K562 (cell line): ENCODE data around the gene STX2. TPM values are rescaled to one million over a fixed set of nuclear protein-coding genes. Genes with fewer than 3 reads are reported as not detected.

ENCODE experiments used
- ATAC-seq: fragments of 200-7000 bp; cut with Tn5 transposase; 3 replicates; pipeline ENCODE4 v1.9.1; 2020; ENCODE audit warnings: moderate library complexity
- BruUV-seq: library from RNA; stranded (reverse); fragments of 400-500 nt; replicated peaks from 2 replicates; lab custom pipeline; 2021; lab: Mats Ljungman, UMichigan
- CTCF ChIA-PET: fragments of 300-600 bp; formaldehyde crosslinking; extraction: SDS; loops from one replicate; lab custom pipeline; 2021; ENCODE audit warnings: low intra/inter-chr PET ratio; lab: Yijun Ruan, JAX
- POLR2A ChIA-PET: fragments of 300-600, 350-650 bp; sonication (Branson Sonifier 250); formaldehyde crosslinking; extraction: SDS; loops from one replicate; lab custom pipeline; 2021; ENCODE audit warnings: antibody characterized with exemption, inconsistent platforms; lab: Yijun Ruan, JAX
- DNase-seq, 4 experiments: peaks; one replicate each; pipeline versions ENCODE4 v3.0.0 to v3.0.0-alpha.2; 2011 to 2018; ENCODE audit warnings: low spot score in 3 of 4, mixed read lengths in 3 of 4; ENCODE audit errors: extremely low read depth in 1 of 4
- FAIRE-seq: peaks from 2 replicates; lab custom pipeline; 2011; peaks lifted over from hg19 to GRCh38; lab: Jason Lieb, UNC
- H2AFZ ChIP-seq: 2 replicates; pipeline ENCODE4 v1.6.0; 2011; ENCODE audit warnings: low read depth, low read length, control low read depth, inconsistent platforms
- H3K27ac ChIP-seq: fragments of 200-600 bp; 3 replicates; pipeline ENCODE4 v1.8.0; 2011; ENCODE audit warnings: low read depth, mild to moderate bottlenecking, control low read depth, inconsistent platforms, low read length, moderate library complexity, mixed read lengths; ENCODE audit errors: extremely low read depth
- H3K27me3 ChIP-seq, 2 experiments: fragments of 300-600 bp in 1 of 2; 2 replicates in 1 of 2; 3 replicates in 1 of 2; pipeline versions ENCODE4 v1.6.0 to v1.8.0; 2011; ENCODE audit warnings: inconsistent platforms in 2 of 2, low read length in 2 of 2, mild to moderate bottlenecking in 1 of 2, mixed read lengths in 1 of 2, moderate library complexity in 1 of 2; ENCODE audit not compliant: control insufficient read depth in 2 of 2, insufficient read depth in 2 of 2
- H3K36me3 ChIP-seq: fragments of 300-600 bp; 3 replicates; pipeline ENCODE4 v1.8.0; 2011; ENCODE audit warnings: mild to moderate bottlenecking, low read length, inconsistent platforms; ENCODE audit not compliant: control insufficient read depth, insufficient read depth
- H3K4me1 ChIP-seq, 2 experiments: fragments of 200-600 bp in 1 of 2; replicated peaks in 1 of 2; 2 replicates in 1 of 2; 3 replicates in 1 of 2; pipeline versions ENCODE4 v1.5.1 to v1.8.0; 2011; ENCODE audit warnings: inconsistent platforms in 2 of 2, low read length in 2 of 2, mild to moderate bottlenecking in 1 of 2, mixed read lengths in 1 of 2, moderate library complexity in 1 of 2; ENCODE audit not compliant: control insufficient read depth in 2 of 2, insufficient read depth in 2 of 2
- H3K4me2 ChIP-seq: 2 replicates; pipeline ENCODE4 v1.6.1; 2011; ENCODE audit warnings: low read length, control low read depth, inconsistent platforms, mixed read lengths; ENCODE audit not compliant: insufficient read depth
- H3K4me3 ChIP-seq: fragments of 200-600 bp; sonication (generic), shearing (Covaris generic); 2 replicates; pipeline ENCODE4 v1.5.1; 2016; ENCODE audit warnings: control low read depth, inconsistent platforms
- H3K79me2 ChIP-seq: fragments of 200-600 bp; 3 replicates; pipeline ENCODE4 v1.8.0; 2011; ENCODE audit warnings: low read length, inconsistent platforms; ENCODE audit not compliant: control insufficient read depth, insufficient read depth
- H3K9ac ChIP-seq, 2 experiments: 2 replicates each; pipeline versions ENCODE4 v1.6.0 to v1.6.1; 2011; ENCODE audit warnings: low read depth in 2 of 2, low read length in 2 of 2, control low read depth in 1 of 2, inconsistent platforms in 1 of 2, mild to moderate bottlenecking in 1 of 2, mixed read lengths in 1 of 2; ENCODE audit not compliant: insufficient read depth in 1 of 2
- H3K9me1 ChIP-seq: one replicate; pipeline ENCODE4 v1.6.0; 2011; ENCODE audit warnings: inconsistent platforms, mild to moderate bottlenecking, low read length, moderate library complexity; ENCODE audit not compliant: control insufficient read depth, insufficient read depth
- H3K9me3 ChIP-seq: replicated peaks from 2 replicates; pipeline ENCODE4 v1.5.1; 2011; ENCODE audit warnings: low read depth, low read length, inconsistent platforms; ENCODE audit not compliant: control insufficient read depth, insufficient read depth
- H4K20me1 ChIP-seq: replicated peaks from 2 replicates; pipeline ENCODE4 v1.6.1; 2011; ENCODE audit warnings: low read length, inconsistent platforms, mixed read lengths; ENCODE audit not compliant: control insufficient read depth, insufficient read depth
- CEBPB ChIP-seq: fragments of 450-650 bp; IDR thresholded peaks from 2 replicates; pipeline ENCODE4 v1.6.1; 2016; ENCODE audit warnings: missing genetic modification characterization, missing compliant biosample characterization
- CEBPG ChIP-seq, 3 experiments: fragments of 200-800 bp in 1 of 3; sonication (Bioruptor generic) in 1 of 3; sonication (generic) in 1 of 3; formaldehyde crosslinking in 1 of 3; IDR thresholded peaks in 2 of 3; conservative IDR thresholded peaks in 1 of 3; 2 replicates each; pipeline versions ENCODE4 v1.6.1 to v1.8.0; 2016 to 2022; ENCODE audit warnings: missing compliant biosample characterization in 2 of 3, missing genetic modification characterization in 2 of 3, mild to moderate bottlenecking in 1 of 3, missing genetic modification reagents in 1 of 3
- IRF9 ChIP-seq: fragments of 450-650 bp; IDR thresholded peaks from 2 replicates; pipeline ENCODE4 v1.6.1; 2016; ENCODE audit warnings: missing biosample characterization, missing genetic modification characterization
- MXI1 ChIP-seq: IDR thresholded peaks from 2 replicates; pipeline ENCODE4 v1.6.1; 2011; ENCODE audit warnings: low read depth, mild to moderate bottlenecking, improper control_type of control experiment, low read length
- RBBP5 ChIP-seq: fragments of 200-600 bp; sonication (generic); IDR thresholded peaks from 2 replicates; pipeline ENCODE4 v1.6.1; 2012; ENCODE audit warnings: borderline replicate concordance, mild to moderate bottlenecking, low read length, control low read depth, inconsistent platforms; ENCODE audit not compliant: insufficient read depth, poor library complexity, severe bottlenecking
- WGBS: fragments of 100-300 bp; shearing (Covaris generic); methylation state at CpG from one replicate; pipeline ENCODE4 v1.1.6; 2016; ENCODE audit warnings: low coverage, mixed read lengths; ENCODE audit not compliant: insufficient coverage; ENCODE audit errors: missing lambda C conversion rate; 5-methylcytosine and 5-hydroxymethylcytosine counted together
- in situ Hi-C: fragments of 300-500 bp; cut with MboI; formaldehyde crosslinking; loops from 4 replicates; pipeline ENCODE4 v1.15.0; 2018; ENCODE audit warnings: inconsistent platforms, mixed read lengths
- intact Hi-C: fragments of 100-400 bp; cut with micrococcal nuclease; formaldehyde crosslinking; loops from 2 replicates; pipeline ENCODE4 v1.14.2; 2022
- polyA plus RNA-seq, 8 experiments: library from polyadenylated mRNA; depleted of rRNA in 4 of 8; stranded (reverse) in 5 of 8; unstranded in 3 of 8; fragments of >200 nt; fragmentation: Nextera tagmentation in 2 of 8; fragmentation: Illumina TruSeq in 1 of 8; extraction: Ambion mirVana in 2 of 8; extraction: Trizol in 1 of 8; gene quantifications; 2 replicates each; pipeline versions ENCODE4 v1.2.1 to v1.2.3, GENCODE V29; 2011 to 2014; ENCODE audit warnings: inconsistent platforms in 1 of 8, missing spikeins in 1 of 8
- total RNA-seq, 7 experiments: library from RNA; depleted of rRNA in 6 of 7; stranded (reverse); fragments of >200 nt in 6 of 7; fragmentation: Illumina TruSeq in 2 of 7; extraction: Trizol in 2 of 7; gene quantifications; 2 replicates each; pipeline versions ENCODE4 v1.2.1 to v1.2.3, GENCODE V29; 2011 to 2021; ENCODE audit warnings: low replicate concordance in 1 of 7

STX2 gene
- total and polyA plus RNA-seq, 9 of the 15 experiments (the other 6 are each of a cell fraction or from before 2014, with no cell fraction given): 22.2 to 54.6 (median 30.8) TPM

GRCh38 chr12:130858084-130858483, 19.0 kb upstream of the STX2 start:
- no peak for ATAC-seq
- H4K20me1 ChIP-seq: no peaks in the 10 kb centered on the region
- no peaks in the 10 kb centered on the region for H3K36me3 ChIP-seq
- ChIA-PET CTCF (no interaction called here), POLR2A (interaction anchor here (0.6 to 0.9 kb wide), 3 partner anchors 13 to 853 kb away, joined by 3 read pairs; no protein-coding TSS in a partner anchor)
- no peak overlapping the region for H3K4me2 ChIP-seq
- H3K4me1 ChIP-seq: peaks cover 16 to 29% of the 10 kb centered on the region in 2 experiments
- no peak overlapping the region for H3K9ac ChIP-seq
- no peak overlapping the region for H3K27ac ChIP-seq
- 89% methylated on average over 4 of the region's 4 CpGs for WGBS
- no peaks in the 10 kb centered on the region for H3K9me1 ChIP-seq
- FAIRE-seq: no peak
- DNase-seq: no peak
- no peak overlapping the region for H2AFZ ChIP-seq
- in situ Hi-C loops (no loop called here), intact Hi-C loops (no loop called here)
- no peak overlapping the region for H3K4me3 ChIP-seq
- no peaks in the 10 kb centered on the region for H3K27me3 ChIP-seq
- H3K9me3 ChIP-seq: peaks cover 22% of the 10 kb centered on the region
- no peaks in the 10 kb centered on the region for H3K79me2 ChIP-seq
- no TSS peak for BruUV-seq
- TF ChIP-seq MXI1: no peak
- TF ChIP-seq CEBPB: peak; percentile 45
- TF ChIP-seq IRF9 (tag): no peak
- no peak for TF ChIP-seq RBBP5
- TF ChIP-seq CEBPG (CRISPR knock-in tag; IDR thresholded peaks at IDR 0.05): 0 out of 2 replicates have a peak, but pooled peaks have one; percentile 37
- TF ChIP-seq CEBPG (tag; conservative IDR thresholded peaks at IDR 0.05 in 1 of 2, IDR thresholded peaks at IDR 0.05 in 1 of 2): no peak
